Cardiac septum (tissue), 1 donor: ENCODE measurements around the gene WNT9B. TPM values are rescaled to one million over a fixed set of nuclear protein-coding genes. Genes with fewer than 3 reads are reported as not detected.

ENCODE experiments used
- DNase-seq: peaks from one replicate; pipeline ENCODE4 v3.0.0-alpha.2; 2020; ENCODE audit warnings: low spot score
- intact Hi-C: fragments of 100-400 bp; cut with DNase I; formaldehyde crosslinking; loops from one replicate; pipeline ENCODE4 v1.14.0; 2022
- total RNA-seq: library from RNA; stranded (reverse); fragmentation: NEBNext Ultra II Directional; extraction: Animal tissue kit (Norgen Biotek cat#: 25700); gene quantifications from one replicate; pipeline ENCODE4 v1.2.1, GENCODE V29; 2021
- donor health status: DM: no; HTN: no; CAD: no.

Gene WNT9B
- total RNA-seq, 1 donor from 2014 or later = 0.62 TPM

- intact Hi-C loops = no loop called here
- DNase-seq = no peak
Measured at GRCh38 chr17:46875849-46876352, 24.5 kb downstream of the WNT9B start.

GRCh38 chr17:46876353-46876887 is 25.0 kb downstream of the WNT9B start:
- intact Hi-C loops = no loop called here
- no peak for DNase-seq

GRCh38 chr17:46876926-46877325 is 25.5 kb downstream of the WNT9B start:
- intact Hi-C loops = no loop called here
- no peak for DNase-seq

GRCh38 chr17:46877466-46877865 is 26.1 kb downstream of the WNT9B start:
- intact Hi-C loops = no loop called here
- no peak for DNase-seq

GRCh38 chr17:46878055-46878454 is 26.7 kb downstream of the WNT9B start:
- intact Hi-C loops = no loop called here
- peak; percentile 84 for DNase-seq

- intact Hi-C loops = no loop called here
- no peak for DNase-seq
Measured at GRCh38 chr17:46879101-46879500, 27.7 kb downstream of the WNT9B start.

GRCh38 chr17:46881015-46881414 is 29.6 kb downstream of the WNT9B start:
- intact Hi-C loops = no loop called here
- no peak for DNase-seq

GRCh38 chr17:46882666-46883065 is 31.3 kb downstream of the WNT9B start:
- intact Hi-C loops = no loop called here

GRCh38 chr17:46883871-46884520 is 32.6 kb downstream of the WNT9B start:
- intact Hi-C loops = no loop called here
- DNase-seq = no peak

More at GRCh38 chr17:46882666-46883065, 31.3 kb downstream of the WNT9B start:
- DNase-seq = no peak

- DNase-seq = no peak
- intact Hi-C loops = no loop called here
Measured at GRCh38 chr17:46884552-46884951, 33.2 kb downstream of the WNT9B start.

- intact Hi-C loops = no loop called here
- DNase-seq = no peak
Measured at GRCh38 chr17:46885415-46886309, 34.3 kb downstream of the WNT9B start.

GRCh38 chr17:46886310-46886663 is 34.9 kb downstream of the WNT9B start:
- intact Hi-C loops = no loop called here
- DNase-seq = no peak

GRCh38 chr17:46887717-46888116 is 36.3 kb downstream of the WNT9B start:
- no peak for DNase-seq
- intact Hi-C loops = no loop called here

- DNase-seq = no peak
- intact Hi-C loops = no loop called here
Measured at GRCh38 chr17:46888727-46889126, 37.3 kb downstream of the WNT9B start.

- DNase-seq = no peak
- intact Hi-C loops = no loop called here
Measured at GRCh38 chr17:46889519-46889918, 38.1 kb downstream of the WNT9B start.

- intact Hi-C loops = no loop called here
- DNase-seq = no peak
Measured at GRCh38 chr17:46889992-46890564, 38.7 kb downstream of the WNT9B start.

GRCh38 chr17:46890638-46891037 is 39.3 kb downstream of the WNT9B start:
- intact Hi-C loops = no loop called here
- no peak for DNase-seq

- intact Hi-C loops = no loop called here
- DNase-seq = no peak
Measured at GRCh38 chr17:46892192-46892703, 40.9 kb downstream of the WNT9B start.

GRCh38 chr17:46894024-46894423 is 42.6 kb downstream of the WNT9B start:
- DNase-seq = no peak
- intact Hi-C loops = no loop called here
